ENCODE measurements around the gene PYGL.
"Not testable (repeated sequence)": the region's sequence is repeated elsewhere in the genome, so short reads cannot be mapped to it uniquely, and the experiment has no call there.

PYGL gene

GRCh38 chr14:50954811-50955372 is 10.6 kb upstream of the PYGL start:
- peak; percentile 77 for DNase-seq (ENCODE audit: low spot score)

DNA sequence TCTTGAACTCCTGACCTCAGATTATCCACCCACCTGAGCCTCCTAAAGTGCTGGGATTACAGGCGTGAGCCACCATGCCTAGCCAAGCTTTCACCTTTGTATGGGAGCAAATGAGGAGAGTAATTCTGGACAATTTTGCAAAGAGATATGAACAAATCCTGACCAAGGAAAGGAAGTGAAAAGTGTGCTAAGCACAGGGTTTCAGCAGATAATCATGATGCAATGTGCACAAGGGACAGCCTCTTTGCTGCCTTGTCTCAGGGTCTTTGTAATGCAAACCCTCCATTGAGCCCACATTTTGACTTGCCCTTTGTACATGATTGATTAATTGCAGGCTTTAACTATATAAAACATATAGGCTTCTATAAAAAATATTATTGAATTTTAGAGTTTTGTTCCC is 9.2 kb upstream of the PYGL start:
- no peak for DNase-seq (ENCODE audit: low spot score)

DNA sequence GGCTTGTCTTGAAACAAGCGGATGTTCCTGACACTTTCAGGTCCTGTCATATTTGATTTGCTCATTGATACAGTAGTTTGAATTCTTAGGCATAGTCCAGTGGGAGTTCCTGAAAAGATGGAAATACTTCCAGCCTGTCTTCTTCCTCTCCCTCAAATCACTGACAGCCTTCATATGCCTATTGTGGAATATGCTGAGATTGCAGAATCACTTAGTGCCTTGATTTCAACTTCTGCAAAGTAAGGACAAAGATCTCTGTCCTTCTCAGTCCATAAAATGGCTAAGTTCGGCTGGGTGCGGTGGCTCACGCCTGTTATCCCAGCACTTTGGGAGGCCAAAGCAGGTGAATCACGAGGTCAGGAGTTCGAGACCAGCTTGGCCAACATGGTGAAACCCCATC is 6.7 kb upstream of the PYGL start:
- no peak for DNase-seq (ENCODE audit: low spot score)

GRCh38 chr14:50948205-50948604 is 3.9 kb upstream of the PYGL start:
- no peak for DNase-seq (ENCODE audit: low spot score)

DNA sequence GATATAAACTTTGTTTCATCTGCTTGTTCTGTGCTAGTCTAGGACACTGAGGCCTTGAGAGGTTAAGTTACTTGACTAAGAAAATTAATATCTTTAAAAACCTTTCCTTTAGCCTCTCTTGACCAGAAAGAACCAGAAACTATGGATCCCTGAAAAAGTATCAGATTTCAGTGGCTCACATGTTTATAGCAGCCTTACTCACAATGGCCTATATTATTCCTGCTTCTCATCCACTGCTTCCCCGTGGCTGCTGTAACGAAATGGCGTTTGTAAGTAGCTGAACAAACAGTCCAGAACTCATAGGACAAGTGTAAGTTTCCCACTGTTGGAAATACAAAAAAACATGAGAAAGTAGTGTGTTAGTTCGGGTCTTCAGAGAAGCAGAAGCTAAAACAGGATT is 3.2 kb upstream of the PYGL start:
- no peak for DNase-seq (ENCODE audit: low spot score)

GRCh38 chr14:50946234-50946935 is 2.1 kb upstream of the PYGL start:
- DNase-seq (ENCODE audit: low spot score) = no peak

GRCh38 chr14:50944647-50945413 is 547 bp upstream of the PYGL start:
- no peak for DNase-seq (ENCODE audit: low spot score)

DNA sequence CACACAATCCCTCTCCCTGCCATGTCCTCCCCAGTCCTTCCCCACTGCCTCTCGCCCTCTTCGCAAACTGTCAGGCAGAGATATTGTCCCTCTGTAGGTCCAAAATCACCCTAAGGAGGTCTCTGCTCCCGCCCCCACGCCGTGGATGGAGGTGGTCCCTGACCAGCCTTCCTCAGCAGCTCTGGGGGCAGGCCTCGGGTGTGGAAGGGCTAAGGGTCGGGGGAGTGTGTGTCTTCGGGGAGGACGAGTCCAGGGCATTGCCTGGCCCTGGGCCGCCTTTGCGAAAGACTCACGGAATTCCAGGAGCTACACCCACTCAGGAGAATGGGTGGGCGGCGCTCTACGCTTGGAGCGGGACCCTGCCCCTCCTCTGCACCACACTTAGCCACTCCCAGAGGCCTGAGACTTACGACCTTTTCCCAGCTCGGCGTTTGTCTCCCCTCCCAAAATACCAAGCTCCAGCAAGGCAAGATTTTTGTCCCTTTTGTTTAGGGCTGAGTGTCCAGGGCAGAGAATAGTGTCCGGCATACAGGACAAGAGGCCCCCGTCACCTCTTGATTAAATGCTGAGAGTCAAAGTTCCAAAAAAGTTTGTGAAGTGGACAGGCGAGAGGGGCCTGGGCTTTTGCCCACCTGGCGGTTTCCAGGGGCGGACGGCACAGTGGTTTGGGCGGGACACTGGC is 881 bp downstream of the PYGL start:
- DNase-seq (ENCODE audit: low spot score) = no peak

DNA sequence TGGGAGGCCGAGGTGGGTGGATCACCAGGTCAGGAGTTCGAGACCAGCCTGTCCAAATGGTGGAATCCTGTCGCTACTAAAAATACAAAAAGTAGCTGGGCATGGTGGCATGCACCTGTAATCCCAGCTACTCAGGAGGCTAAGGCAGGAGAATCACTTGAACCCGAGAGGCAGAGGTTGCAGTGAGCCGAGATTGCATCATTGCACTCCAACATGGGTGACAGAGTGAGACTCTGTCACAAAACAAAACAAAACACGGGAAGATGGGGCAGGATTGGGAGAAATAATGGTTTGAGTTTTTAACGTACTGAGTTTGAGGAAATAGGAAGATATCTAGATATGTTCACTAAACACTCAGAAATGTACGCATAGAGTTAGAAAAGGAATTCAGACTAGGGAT is 2.6 kb downstream of the PYGL start:
- DNase-seq (ENCODE audit: low spot score) = not testable (repeated sequence)

GRCh38 chr14:50941151-50941550 is 3.1 kb downstream of the PYGL start:
- DNase-seq (ENCODE audit: low spot score) = no peak

DNA sequence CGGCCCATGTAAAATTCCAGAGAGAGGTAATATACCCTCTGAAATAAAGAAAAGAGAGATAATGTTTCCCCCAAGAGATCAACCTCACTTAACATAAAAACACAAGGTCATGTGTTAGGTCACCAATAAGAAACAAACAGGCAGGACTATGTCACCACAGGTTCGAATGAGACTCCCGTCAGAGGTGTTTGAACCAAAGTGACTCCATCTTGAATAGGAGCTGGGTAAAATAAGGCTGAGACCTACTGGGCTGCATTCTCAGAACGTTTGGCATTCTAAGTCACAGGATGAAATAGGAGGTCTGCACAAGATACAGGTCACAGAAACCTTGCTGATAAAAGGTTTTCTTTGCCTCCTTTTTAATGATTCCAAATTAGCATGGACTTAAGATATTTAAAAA is 6.5 kb downstream of the PYGL start:
- no peak for DNase-seq (ENCODE audit: low spot score)

- DNase-seq (ENCODE audit: low spot score) = no peak
Measured at GRCh38 chr14:50937325-50937724, 7.0 kb downstream of the PYGL start.

DNA sequence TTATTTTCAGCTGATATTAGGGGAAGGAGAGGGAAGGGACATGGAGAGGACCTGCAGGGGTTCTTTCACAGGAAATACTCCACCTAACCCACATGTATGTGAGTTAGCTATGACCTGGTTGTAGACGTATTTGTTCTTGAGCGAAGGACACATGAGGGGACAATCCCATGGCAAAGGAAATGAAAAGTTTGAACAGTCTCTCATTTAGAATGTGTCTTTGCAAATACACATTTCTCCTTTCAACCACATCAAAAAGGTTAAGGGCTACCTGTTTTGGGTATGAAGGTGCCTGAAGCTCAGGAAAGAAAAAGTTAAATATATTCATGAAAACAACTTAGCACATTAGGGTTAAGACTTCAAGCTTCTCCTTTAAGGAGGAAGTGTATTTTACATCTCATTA is 7.4 kb downstream of the PYGL start:
- DNase-seq (ENCODE audit: low spot score) = no peak

DNA sequence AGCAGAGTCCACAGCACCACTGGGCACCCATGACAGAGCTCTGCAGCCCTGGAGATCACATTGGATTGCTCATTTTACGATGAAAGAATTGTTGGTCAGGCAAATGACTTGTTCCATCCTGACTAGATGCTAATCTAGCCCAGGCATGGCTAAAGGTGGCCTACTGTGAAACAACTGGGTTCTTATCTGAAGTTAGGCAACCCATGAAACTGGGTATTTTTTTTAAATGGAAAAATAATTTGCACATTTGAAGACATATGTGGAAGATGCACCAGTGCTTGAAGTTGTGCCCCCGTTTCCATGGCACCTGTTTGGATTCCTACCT is 8.3 kb downstream of the PYGL start:
- no peak for DNase-seq (ENCODE audit: low spot score)

GRCh38 chr14:50935126-50936015 is 8.9 kb downstream of the PYGL start:
- DNase-seq (ENCODE audit: low spot score) = no peak

DNA sequence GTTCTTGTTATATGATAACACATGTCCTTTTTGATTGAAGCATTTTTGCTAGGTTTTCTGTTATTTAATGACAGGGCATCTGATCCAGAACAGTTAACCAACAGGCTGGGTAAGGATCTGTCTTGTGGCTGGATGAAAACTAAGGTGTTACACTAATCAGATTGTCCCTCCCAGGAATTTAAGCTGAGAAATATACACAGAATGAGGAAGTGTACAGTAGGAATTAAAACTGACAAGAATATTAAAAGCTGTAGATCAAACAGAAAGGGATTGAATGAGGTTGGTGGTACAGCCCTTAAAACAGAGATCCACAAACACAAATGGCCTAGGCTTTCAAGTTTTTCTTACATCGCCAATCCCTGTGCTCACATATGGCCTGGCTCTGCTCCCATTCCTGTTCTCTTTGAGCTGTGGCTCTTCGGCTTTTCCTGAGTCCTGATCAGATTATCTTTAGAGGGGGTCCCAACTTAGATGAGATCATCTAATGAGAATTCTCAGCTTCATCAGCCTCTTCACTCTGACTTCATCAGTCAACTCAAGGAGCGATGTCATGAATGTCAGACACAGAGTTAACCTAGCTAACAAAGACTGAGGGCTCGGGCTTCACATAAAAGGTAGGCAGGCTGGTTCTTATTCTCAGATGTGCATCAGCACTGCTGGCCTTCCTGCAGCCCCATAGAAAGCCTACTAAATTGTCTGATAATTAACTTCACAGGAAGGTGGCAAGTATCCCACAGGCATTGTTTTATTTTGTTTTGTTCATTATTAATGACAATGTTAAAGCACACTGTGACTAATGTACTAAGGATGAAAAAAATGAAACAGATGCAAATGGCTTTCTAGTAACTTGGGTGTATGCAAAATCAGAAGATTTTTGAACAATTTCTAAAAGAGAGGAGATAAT is 11.4 kb downstream of the PYGL start:
- no peak for DNase-seq (ENCODE audit: low spot score)

DNA sequence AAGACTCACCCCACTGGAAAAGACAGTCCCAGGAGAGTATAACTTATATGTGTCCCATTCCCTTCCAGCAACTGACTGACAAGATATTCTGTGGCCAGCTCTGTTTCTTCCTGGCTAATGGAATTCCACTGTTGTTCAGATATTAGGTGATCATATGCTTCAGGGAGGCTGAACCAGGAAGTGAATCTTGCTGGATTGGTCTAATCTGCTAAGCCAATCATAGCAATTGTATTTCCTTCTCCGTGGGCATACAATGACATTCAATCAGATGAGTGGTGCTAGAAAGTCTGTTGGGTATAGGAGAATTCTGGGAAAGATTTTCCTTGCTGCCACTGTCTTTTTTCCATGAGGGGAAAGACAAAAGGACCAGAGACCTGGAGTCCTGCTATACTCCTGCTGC is 12.1 kb downstream of the PYGL start:
- no peak for DNase-seq (ENCODE audit: low spot score)

DNA sequence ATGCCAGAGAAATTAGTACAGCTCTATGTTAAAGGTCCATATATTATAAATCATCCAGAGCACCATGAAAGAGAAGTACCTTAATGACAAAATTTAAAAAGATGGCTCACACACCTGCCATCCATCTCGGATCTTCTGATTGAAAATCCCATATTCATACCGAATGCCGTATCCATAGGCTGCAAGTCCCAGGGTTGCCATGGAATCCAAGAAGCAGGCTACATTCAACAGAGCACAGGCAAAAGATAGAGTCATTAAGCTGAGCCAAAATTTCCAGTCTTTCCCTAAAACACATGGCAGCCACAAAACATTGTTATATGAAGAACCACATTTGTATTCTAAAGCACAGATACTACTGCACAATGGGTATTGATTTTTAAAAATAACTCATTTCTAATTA is 12.7 kb downstream of the PYGL start:
- DNase-seq (ENCODE audit: low spot score) = no peak

DNA sequence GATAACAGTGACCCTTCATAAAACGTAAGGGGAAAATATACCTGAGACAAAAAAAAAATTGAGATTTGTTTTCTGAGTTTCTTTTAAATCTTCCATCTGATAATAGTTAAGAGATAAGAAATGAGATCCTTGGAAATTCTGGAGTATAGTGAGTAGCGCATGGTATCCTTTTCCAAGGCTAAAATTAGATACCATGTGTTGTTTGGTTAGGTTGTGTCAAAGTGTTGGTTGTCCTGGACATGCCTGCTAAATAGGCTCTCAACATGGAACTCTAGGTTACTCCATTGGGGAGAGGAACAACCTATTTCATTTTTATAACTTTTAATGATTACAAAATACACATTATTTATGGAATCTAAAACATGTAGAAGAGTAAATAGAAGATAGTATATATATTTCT is 14.8 kb downstream of the PYGL start:
- DNase-seq (ENCODE audit: low spot score) = no peak

GRCh38 chr14:50928002-50928635 is 16.2 kb downstream of the PYGL start:
- DNase-seq (ENCODE audit: low spot score) = peak; percentile 31

Data from globus pallidus (tissue), 1 donor.